Panc1 (cell line): Measurements from ENCODE around the gene ITGA8. TPM values are rescaled to one million over a fixed set of nuclear protein-coding genes. Genes with fewer than 3 reads are reported as not detected.

Source experiments
- ATAC-seq: fragments of 200-7000 bp; cut with Tn5 transposase; 2 replicates; pipeline ENCODE4 v1.9.1; 2020; ENCODE audit warnings: mild to moderate bottlenecking, moderate library complexity
- BruUV-seq: library from RNA; stranded (reverse); fragments of 400-500 nt; replicated peaks from 2 replicates; lab custom pipeline; 2021; lab: Mats Ljungman, UMichigan
- CTCF ChIA-PET: fragments of 300-600 bp; sonication (Branson Sonifier 250); formaldehyde crosslinking; loops from one replicate; lab custom pipeline; 2022; ENCODE audit warnings: antibody characterized with exemption; lab: Charles Lee
- POLR2A ChIA-PET: fragments of 300-600 bp; sonication (Branson Sonifier 250); formaldehyde crosslinking; loops from one replicate; lab custom pipeline; 2022; ENCODE audit warnings: antibody characterized with exemption; lab: Charles Lee
- DNase-seq: peaks from one replicate; pipeline ENCODE4 v3.0.0-alpha.2; 2010; ENCODE audit warnings: low read depth, low spot score
- H3K27ac ChIP-seq: 2 replicates; pipeline ENCODE4 v1.5.1; 2011; ENCODE audit warnings: mild to moderate bottlenecking, low read length, inconsistent platforms
- H3K27me3 ChIP-seq: fragments of 200-500 bp; sonication (Bioruptor generic); 2 replicates; pipeline ENCODE4 v1.6.0; 2014; ENCODE audit warnings: low read length, inconsistent platforms; ENCODE audit not compliant: control insufficient read depth, insufficient read depth
- H3K36me3 ChIP-seq: fragments of 200-500 bp; sonication (Bioruptor generic); 2 replicates; pipeline ENCODE4 v1.5.1; 2014; ENCODE audit warnings: inconsistent platforms, mild to moderate bottlenecking, low read length, moderate library complexity; ENCODE audit not compliant: control insufficient read depth, insufficient read depth
- H3K4me1 ChIP-seq: 2 replicates; pipeline ENCODE4 v1.5.1; 2011; ENCODE audit warnings: inconsistent platforms, mild to moderate bottlenecking, low read length, moderate library complexity; ENCODE audit not compliant: control insufficient read depth, insufficient read depth
- H3K4me3 ChIP-seq, 2 experiments: 2 replicates each; pipeline ENCODE4 v1.5.1; 2011 to 2012; ENCODE audit warnings: low read depth in 2 of 2, low read length in 2 of 2, mild to moderate bottlenecking in 2 of 2, inconsistent platforms in 1 of 2, moderate library complexity in 1 of 2
- H3K9me3 ChIP-seq: fragments of 200-500 bp; sonication (Bioruptor generic); 2 replicates; pipeline ENCODE4 v1.5.1; 2014; ENCODE audit warnings: low read depth, mild to moderate bottlenecking, inconsistent platforms, low read length, moderate library complexity; ENCODE audit not compliant: control insufficient read depth, insufficient read depth
- CTCF ChIP-seq: fragments of 450-650 bp; IDR thresholded peaks from 2 replicates; pipeline ENCODE4 v1.5.1; 2017; ENCODE audit warnings: mild to moderate bottlenecking
- POLR2AphosphoS5 ChIP-seq: IDR thresholded peaks from 2 replicates; pipeline ENCODE4 v1.6.1; 2012; ENCODE audit warnings: mild to moderate bottlenecking, low read depth, low read length, moderate library complexity
- SIN3A ChIP-seq: IDR thresholded peaks from 2 replicates; pipeline ENCODE4 v1.6.1; 2012; ENCODE audit warnings: low read depth, mild to moderate bottlenecking, low read length, moderate library complexity, borderline replicate concordance; ENCODE audit not compliant: insufficient read depth
- TCF7L2 ChIP-seq: IDR thresholded peaks from 2 replicates; pipeline ENCODE4 v1.6.1; 2011; ENCODE audit warnings: mild to moderate bottlenecking, low read depth, low read length, inconsistent platforms
- in situ Hi-C: cut with HindIII; loops from 2 replicates; pipeline ENCODE4 v1.10.0; 2016; ENCODE audit warnings: low sequenced_read_pairs, low pct_unique_long_range_greater_than_20kb
- intact Hi-C: fragments of 100-400 bp; cut with micrococcal nuclease; formaldehyde crosslinking; loops from one replicate; pipeline ENCODE4 v1.10.0; 2022; ENCODE audit not compliant: unreplicated experiment
- total RNA-seq: library from RNA; stranded (reverse); gene quantifications from one replicate; pipeline ENCODE4 v1.2.1, GENCODE V29; 2021; ENCODE audit not compliant: unreplicated experiment
- TF ChIP-seq, protein P1 (sequence below), 2 experiments: IDR thresholded peaks; 2 replicates each; pipeline ENCODE4 v1.6.1; 2011 to 2012; ENCODE audit warnings: low read depth in 2 of 2, control low read depth in 1 of 2, low read length in 1 of 2, mild to moderate bottlenecking in 1 of 2, moderate library complexity in 1 of 2; ENCODE audit not compliant: insufficient read depth in 1 of 2

The ITGA8 gene
- total RNA-seq, 1 experiment from 2014 or later, result 0.18 TPM

- H3K4me1 ChIP-seq, result no peaks in the 10 kb centered on the region
- in situ Hi-C loops (no loop called here), intact Hi-C loops (no loop called here)
- H3K9me3 ChIP-seq, result no peaks in the 10 kb centered on the region
- ChIA-PET POLR2A (no interaction called here), CTCF (no interaction called here)
- H3K4me3 ChIP-seq, result no peak overlapping the region
- no TSS peak for BruUV-seq
- H3K27ac ChIP-seq, result no peak overlapping the region
- no peak for TF ChIP-seq POLR2AphosphoS5
- TF ChIP-seq SIN3A, result no peak
- no peak for TF ChIP-seq CTCF
- no peak for TF ChIP-seq TCF7L2
- TF ChIP-seq, protein P1, sequence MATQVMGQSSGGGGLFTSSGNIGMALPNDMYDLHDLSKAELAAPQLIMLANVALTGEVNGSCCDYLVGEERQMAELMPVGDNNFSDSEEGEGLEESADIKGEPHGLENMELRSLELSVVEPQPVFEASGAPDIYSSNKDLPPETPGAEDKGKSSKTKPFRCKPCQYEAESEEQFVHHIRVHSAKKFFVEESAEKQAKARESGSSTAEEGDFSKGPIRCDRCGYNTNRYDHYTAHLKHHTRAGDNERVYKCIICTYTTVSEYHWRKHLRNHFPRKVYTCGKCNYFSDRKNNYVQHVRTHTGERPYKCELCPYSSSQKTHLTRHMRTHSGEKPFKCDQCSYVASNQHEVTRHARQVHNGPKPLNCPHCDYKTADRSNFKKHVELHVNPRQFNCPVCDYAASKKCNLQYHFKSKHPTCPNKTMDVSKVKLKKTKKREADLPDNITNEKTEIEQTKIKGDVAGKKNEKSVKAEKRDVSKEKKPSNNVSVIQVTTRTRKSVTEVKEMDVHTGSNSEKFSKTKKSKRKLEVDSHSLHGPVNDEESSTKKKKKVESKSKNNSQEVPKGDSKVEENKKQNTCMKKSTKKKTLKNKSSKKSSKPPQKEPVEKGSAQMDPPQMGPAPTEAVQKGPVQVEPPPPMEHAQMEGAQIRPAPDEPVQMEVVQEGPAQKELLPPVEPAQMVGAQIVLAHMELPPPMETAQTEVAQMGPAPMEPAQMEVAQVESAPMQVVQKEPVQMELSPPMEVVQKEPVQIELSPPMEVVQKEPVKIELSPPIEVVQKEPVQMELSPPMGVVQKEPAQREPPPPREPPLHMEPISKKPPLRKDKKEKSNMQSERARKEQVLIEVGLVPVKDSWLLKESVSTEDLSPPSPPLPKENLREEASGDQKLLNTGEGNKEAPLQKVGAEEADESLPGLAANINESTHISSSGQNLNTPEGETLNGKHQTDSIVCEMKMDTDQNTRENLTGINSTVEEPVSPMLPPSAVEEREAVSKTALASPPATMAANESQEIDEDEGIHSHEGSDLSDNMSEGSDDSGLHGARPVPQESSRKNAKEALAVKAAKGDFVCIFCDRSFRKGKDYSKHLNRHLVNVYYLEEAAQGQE (IDR thresholded peaks at IDR 0.05; ENCODE audit: insufficient read depth in 1 of 2, low read depth in 2 of 2, low read length in 1 of 2), result no peak
- no peaks in the 10 kb centered on the region for H3K27me3 ChIP-seq
- no peak for ATAC-seq
- no peaks in the 10 kb centered on the region for H3K36me3 ChIP-seq
- no peak for DNase-seq
Measured at GRCh38 chr10:15658069-15658702, 61.5 kb downstream of the ITGA8 start.

DNA sequence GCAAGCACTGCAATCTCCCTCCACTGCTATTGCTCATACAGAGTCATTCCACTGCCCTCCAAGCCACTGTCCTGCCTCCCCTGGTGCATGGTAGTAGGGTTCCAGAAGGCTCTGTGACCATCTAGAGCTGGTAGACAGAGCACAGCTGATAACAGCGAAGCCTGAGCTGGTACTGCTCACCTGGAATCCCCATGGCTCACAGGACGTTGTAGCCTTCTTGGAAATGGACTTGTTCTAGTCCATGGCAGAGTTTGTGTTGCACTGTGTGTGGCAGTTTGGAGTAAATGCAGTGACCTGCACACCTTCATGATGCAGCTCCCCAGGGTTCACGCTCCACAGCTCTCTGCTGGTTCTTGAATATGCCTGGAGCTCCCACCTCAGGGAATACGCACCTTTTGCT lies 67.0 kb downstream of the ITGA8 start:
- no peak for ATAC-seq
- no peak for DNase-seq
- Histone ChIP-seq H3K4me1 (no peaks in the 10 kb centered on the region), H3K27me3 (no peaks in the 10 kb centered on the region), H3K36me3 (no peaks in the 10 kb centered on the region), H3K27ac (no peak overlapping the region), H3K4me3 (no peak overlapping the region), H3K9me3 (no peaks in the 10 kb centered on the region)
- POLR2A ChIA-PET, result no interaction called here
- CTCF ChIA-PET, result no interaction called here
- intact Hi-C loops, result no loop called here
- in situ Hi-C loops, result no loop called here
- BruUV-seq, result no TSS peak
- TF ChIP-seq TCF7L2 (no peak), CTCF (no peak), POLR2AphosphoS5 (no peak), SIN3A (no peak)
- TF ChIP-seq, protein P1 (IDR thresholded peaks at IDR 0.05; ENCODE audit: insufficient read depth in 1 of 2, low read depth in 2 of 2, low read length in 1 of 2), result no peak
